GM19455 (cell line): ENCODE data around the gene FSIP1.

Experiments used
- ATAC-seq: cut with Tn5 transposase; IDR thresholded peaks from one replicate; pipeline ENCODE4 v1.9.1; 2021; ENCODE audit not compliant: unreplicated experiment

The FSIP1 gene

GRCh38 chr15:39690881-39691634 is 91.6 kb downstream of the FSIP1 start:
- no peak for ATAC-seq

DNA sequence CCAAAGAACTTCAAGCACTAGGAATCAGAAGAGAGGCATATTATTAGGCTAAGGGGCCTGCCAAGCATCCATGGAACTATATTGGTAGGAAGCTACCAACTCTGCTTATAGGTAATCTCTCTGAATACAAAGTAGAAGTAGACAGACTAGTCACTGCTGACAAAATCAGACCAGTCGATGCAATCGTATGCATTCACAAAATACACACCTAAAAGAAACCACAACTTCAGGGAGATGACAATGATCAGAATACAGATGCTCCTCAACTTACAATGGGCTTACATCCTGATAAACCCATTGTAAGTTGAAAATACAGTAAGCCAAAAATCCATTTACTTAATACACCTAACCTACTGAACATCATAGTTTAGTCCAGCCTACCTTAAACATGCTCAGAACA is 94.7 kb downstream of the FSIP1 start:
- ATAC-seq = no peak

GRCh38 chr15:39685999-39686613 is 96.5 kb downstream of the FSIP1 start:
- no peak for ATAC-seq

- no peak for ATAC-seq
Measured at GRCh38 chr15:39685367-39685766, 97.3 kb downstream of the FSIP1 start.

GRCh38 chr15:39684233-39684632 is 98.4 kb downstream of the FSIP1 start:
- no peak for ATAC-seq

- no peak for ATAC-seq
Measured at GRCh38 chr15:39682366-39682765, 100.3 kb downstream of the FSIP1 start.

GRCh38 chr15:39680868-39681267 is 101.8 kb downstream of the FSIP1 start:
- no peak for ATAC-seq

GRCh38 chr15:39672666-39673065 is 110.0 kb downstream of the FSIP1 start:
- ATAC-seq = no peak

DNA sequence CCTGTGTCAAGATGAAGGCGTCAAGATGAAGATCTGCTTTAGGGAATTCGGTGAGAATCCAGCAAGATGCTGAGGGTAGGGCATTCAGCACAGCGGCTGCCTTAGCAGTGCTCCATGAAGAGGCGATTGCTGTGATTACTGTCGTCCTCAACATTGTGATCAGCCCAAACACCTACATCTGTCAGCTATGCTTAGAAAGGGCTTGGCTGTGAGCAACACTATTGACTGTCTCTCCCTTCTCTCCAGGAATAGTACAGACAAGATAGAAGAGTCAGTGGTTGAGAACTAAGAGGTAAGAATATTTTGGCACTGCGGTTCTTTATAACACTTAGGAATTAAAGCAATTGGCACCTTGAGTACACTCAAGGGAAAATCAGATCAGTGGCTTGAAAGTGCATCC is 110.5 kb downstream of the FSIP1 start:
- ATAC-seq = no peak

GRCh38 chr15:39670687-39671086 is 112.0 kb downstream of the FSIP1 start:
- no peak for ATAC-seq

DNA sequence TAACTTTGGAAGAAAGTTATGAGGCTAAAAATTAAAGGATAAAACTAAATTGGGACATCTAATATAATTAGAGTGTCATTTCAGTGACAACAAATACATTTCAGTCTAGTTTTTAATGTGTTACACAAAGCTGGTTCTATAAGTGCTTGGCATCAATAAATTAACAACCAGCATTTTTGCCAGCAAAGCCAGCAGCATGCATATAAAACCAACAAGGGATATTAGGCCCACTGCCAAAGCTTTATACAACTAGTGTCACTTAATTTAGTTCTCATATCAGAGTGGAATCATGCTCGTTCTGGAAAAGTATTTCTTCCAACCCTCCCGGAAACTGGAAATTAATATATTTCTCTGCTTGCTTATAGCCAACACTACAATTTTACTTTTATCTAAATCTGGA is 113.0 kb downstream of the FSIP1 start:
- no peak for ATAC-seq

DNA sequence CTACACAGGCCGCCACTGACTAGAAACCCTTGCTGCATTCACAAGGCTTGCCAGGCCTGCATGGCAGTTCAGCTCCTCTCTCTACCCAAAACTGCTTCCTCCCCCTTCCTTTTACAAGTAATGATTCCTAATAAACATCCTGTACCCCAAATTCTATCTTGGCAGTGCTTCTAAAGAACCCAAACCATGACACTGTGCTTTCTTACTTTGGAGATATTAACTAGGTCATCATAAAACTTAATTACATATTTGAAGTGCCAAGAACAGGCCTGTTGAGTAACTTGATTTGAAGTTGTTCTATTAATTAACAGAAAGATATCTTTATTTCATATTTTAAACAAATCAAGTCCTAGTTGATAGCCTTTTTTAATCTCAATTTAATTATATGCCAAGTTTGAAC is 113.4 kb downstream of the FSIP1 start:
- no peak for ATAC-seq

GRCh38 chr15:39668457-39668856 is 114.2 kb downstream of the FSIP1 start:
- no peak for ATAC-seq

DNA sequence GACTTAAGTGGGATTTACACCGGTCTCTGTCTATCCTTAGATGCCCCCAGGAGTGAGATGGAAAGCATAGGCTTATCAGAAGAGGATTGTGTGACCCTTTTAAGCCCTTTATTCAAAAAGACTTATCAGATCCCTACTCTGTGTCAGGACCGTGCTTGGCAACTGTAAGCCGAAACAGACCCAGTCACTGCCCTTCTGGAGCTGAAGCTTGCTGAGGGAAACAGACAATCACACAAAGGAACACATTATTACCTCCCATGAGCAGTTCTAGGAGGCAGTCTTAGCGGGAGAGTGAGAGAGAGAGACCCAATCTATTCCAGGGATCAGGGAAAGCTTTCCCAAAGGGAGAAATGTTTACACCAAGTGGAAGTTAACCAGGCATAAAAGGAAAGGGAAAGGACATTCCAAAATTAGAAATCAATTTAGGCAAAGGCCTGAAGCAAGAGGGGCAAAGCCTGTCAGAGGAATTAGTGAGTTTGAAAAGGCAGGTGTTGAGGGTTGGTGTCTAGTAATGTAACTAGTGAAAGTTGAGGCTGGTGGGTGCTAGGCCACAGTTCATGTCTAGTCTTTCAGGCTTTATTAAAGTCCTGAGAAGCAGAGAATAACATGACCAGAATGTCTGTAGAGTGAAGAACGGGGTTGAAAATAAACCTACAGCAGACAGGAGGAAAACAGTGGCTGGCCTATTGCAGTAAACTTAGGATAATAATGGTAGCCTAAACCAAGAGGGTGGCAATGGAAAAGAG is 115.1 kb downstream of the FSIP1 start:
- ATAC-seq = no peak

GRCh38 chr15:39666677-39667076 is 116.0 kb downstream of the FSIP1 start:
- ATAC-seq = no peak

DNA sequence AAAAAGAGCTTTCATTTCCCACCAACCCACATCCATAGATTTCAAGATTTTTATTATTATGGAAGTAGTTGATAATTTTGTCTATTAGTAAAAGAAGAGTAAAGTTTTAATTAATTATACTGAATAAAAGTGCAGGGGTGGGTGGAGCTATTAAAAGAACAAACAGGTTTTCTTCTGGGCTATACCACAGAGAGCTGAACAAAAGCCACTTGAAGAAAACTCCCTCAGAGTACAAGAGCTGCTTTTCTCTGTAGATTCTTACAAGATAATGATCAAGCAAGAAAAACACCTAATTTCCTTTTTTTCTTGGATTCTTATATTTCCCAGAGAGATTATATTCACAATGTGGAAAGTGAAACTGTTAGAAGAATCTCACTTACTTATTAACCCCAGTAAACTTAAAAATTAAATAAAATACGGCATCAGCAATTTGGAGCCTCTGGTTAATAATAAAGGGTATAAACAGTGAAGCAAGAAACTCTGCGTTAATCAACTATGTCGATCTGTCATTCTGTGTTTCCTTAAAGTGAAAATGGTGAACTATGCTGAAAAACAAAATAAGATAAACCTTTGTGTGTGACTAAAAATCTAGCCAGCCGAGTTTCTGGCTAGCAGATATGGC is 116.9 kb downstream of the FSIP1 start:
- no peak for ATAC-seq

DNA sequence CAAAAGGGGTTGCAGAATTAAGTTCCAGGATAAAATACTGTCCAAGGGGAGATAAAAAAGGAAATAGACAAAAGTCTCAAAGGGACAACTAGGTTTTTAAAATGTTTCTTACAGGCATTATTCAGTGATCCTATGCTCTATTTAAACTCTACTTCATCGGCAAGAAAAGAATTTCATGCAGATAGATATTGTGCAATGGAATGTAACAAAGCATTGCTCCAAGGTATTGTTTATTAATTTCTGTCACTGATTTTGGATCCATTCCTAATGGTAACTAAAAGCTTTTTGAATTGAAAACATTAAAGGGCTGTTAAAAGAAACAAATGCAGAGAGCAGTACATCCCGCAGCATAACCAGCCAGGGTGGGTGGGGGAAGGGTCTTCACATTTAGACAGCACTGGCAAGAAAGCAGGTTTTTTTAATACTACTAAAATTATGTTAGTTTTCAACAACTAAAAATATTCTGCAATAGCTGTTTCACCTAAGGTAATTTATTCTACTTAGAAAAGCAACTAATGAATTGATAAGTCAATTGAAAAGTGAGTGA is 118.9 kb downstream of the FSIP1 start:
- ATAC-seq = no peak

- no peak for ATAC-seq
Measured at GRCh38 chr15:39661776-39662175, 120.9 kb downstream of the FSIP1 start.

- no peak for ATAC-seq
Measured at GRCh38 chr15:39658740-39659139, 123.9 kb downstream of the FSIP1 start.

- ATAC-seq = no peak
Measured at GRCh38 chr15:39657668-39658067, 125.0 kb downstream of the FSIP1 start.

GRCh38 chr15:39657181-39657580 is 125.5 kb downstream of the FSIP1 start:
- no peak for ATAC-seq
